ENCODE results near the gene PCNX2. TPM values are rescaled to one million over a fixed set of nuclear protein-coding genes. Genes with fewer than 3 reads are reported as not detected.

PCNX2 gene
- total and polyA plus RNA-seq, 2 of the 13 experiments (the other 11 are each of a cell fraction or from before 2014, with no cell fraction given) = 0.11 to 0.42 TPM

DNA sequence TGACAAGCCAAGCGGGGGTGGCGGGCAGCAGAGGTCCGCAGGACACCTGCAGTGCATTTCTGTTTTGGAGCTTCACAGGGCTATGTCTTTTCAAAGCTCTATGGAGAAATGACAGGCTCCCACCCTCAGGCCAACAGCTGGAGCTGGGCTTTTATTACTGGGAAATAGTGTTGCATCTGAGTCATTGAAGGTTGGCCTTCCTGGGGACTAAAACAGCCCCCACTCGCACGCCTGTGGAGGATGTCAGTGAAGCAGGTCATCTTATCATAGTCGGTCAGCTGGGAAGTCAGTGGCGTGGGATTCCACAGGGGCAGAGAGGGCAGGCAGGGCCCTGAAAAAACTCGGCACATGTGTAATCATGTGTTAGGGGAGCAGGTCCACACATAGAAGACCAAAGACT, 289.8 kb downstream of the PCNX2 start:
- H3K4me3 ChIP-seq (replicated peaks in 1 of 3; ENCODE audit: insufficient read depth in 1 of 3, low read depth in 2 of 3, low read length in 3 of 3) = no peak overlapping the region
- no peak overlapping the region for H3K9ac ChIP-seq (ENCODE audit: insufficient read depth, low read depth, low read length)
- H3K27me3 ChIP-seq (ENCODE audit: control insufficient read depth in 1 of 2, insufficient read depth in 2 of 2, low read length in 2 of 2) = peaks cover 0 to 8% of the 10 kb centered on the region in 2 experiments; a peak in 2 of 5 replicates
- no peaks in the 10 kb centered on the region for H3K9me3 ChIP-seq (ENCODE audit: low read length)
- no peaks in the 10 kb centered on the region for H3K79me2 ChIP-seq (ENCODE audit: insufficient read depth, low read length)
- ATAC-seq (no peak), FAIRE-seq (no peak), DNase-seq (ENCODE audit: low spot score) (no peak)
- H4K20me1 ChIP-seq (ENCODE audit: insufficient read depth, low read length) = no peaks in the 10 kb centered on the region
- no peak overlapping the region for H2AFZ ChIP-seq (ENCODE audit: low read length)
- H3K36me3 ChIP-seq (replicated peaks in 1 of 2; ENCODE audit: control insufficient read depth in 1 of 2, insufficient read depth in 2 of 2, low read length in 2 of 2) = no peaks in the 10 kb centered on the region
- no peaks in the 10 kb centered on the region for H3K4me1 ChIP-seq (ENCODE audit: insufficient read depth, low read length)
- no peak overlapping the region for H3K27ac ChIP-seq (ENCODE audit: extremely low read length, insufficient read depth, low read length)
- in situ Hi-C loops (cut with HindIII; ENCODE audit: extremely low pct_ligation_motif_present, low pct_unique_long_range_greater_than_20kb) (no loop called here), intact Hi-C loops (cut with micrococcal nuclease; ENCODE audit: unreplicated experiment) (no loop called here)
- BruUV-seq (replicated peaks) = no TSS peak
- ChIA-PET POLR2A (no interaction called here), CTCF (ENCODE audit: low intra/inter-chr PET ratio, low total read pairs) (no interaction called here)
- TF ChIP-seq ZNF142 (CRISPR knock-in tag; IDR thresholded peaks at IDR 0.05) (no peak), ZNF782 (CRISPR knock-in tag; IDR thresholded peaks at IDR 0.05; ENCODE audit: borderline replicate concordance) (no peak), CENPX (CRISPR knock-in tag; IDR thresholded peaks at IDR 0.05) (no peak), ZNF331 (CRISPR knock-in tag; IDR thresholded peaks at IDR 0.05) (no peak), RBM39 (IDR thresholded peaks at IDR 0.05; ENCODE audit: low read depth, low read length, poor library complexity, severe bottlenecking) (no peak), SSRP1 (CRISPR knock-in tag; IDR thresholded peaks at IDR 0.05) (no peak), CBFB (CRISPR knock-in tag; IDR thresholded peaks at IDR 0.05) (no peak)
- TF ChIP-seq, protein P1, sequence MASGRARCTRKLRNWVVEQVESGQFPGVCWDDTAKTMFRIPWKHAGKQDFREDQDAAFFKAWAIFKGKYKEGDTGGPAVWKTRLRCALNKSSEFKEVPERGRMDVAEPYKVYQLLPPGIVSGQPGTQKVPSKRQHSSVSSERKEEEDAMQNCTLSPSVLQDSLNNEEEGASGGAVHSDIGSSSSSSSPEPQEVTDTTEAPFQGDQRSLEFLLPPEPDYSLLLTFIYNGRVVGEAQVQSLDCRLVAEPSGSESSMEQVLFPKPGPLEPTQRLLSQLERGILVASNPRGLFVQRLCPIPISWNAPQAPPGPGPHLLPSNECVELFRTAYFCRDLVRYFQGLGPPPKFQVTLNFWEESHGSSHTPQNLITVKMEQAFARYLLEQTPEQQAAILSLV (CRISPR knock-in tag; IDR thresholded peaks at IDR 0.05; ENCODE audit: borderline replicate concordance) = no peak
- H3K4me2 ChIP-seq (ENCODE audit: low read depth, low read length) = no peak overlapping the region
- WGBS (ENCODE audit: low lambda C conversion rate) = 19% methylated on average over 6 of the region's 8 CpGs
